GM19023 (cell line): ENCODE measurements around the gene SULT1C4.
"Not testable (repeated sequence)": the region's sequence is repeated elsewhere in the genome, so short reads cannot be mapped to it uniquely, and the experiment has no call there.

Experiments
- ATAC-seq: cut with Tn5 transposase; IDR thresholded peaks from one replicate; pipeline ENCODE4 v1.9.1; 2021; ENCODE audit warnings: mild to moderate bottlenecking, moderate library complexity; ENCODE audit not compliant: unreplicated experiment

SULT1C4 gene

DNA sequence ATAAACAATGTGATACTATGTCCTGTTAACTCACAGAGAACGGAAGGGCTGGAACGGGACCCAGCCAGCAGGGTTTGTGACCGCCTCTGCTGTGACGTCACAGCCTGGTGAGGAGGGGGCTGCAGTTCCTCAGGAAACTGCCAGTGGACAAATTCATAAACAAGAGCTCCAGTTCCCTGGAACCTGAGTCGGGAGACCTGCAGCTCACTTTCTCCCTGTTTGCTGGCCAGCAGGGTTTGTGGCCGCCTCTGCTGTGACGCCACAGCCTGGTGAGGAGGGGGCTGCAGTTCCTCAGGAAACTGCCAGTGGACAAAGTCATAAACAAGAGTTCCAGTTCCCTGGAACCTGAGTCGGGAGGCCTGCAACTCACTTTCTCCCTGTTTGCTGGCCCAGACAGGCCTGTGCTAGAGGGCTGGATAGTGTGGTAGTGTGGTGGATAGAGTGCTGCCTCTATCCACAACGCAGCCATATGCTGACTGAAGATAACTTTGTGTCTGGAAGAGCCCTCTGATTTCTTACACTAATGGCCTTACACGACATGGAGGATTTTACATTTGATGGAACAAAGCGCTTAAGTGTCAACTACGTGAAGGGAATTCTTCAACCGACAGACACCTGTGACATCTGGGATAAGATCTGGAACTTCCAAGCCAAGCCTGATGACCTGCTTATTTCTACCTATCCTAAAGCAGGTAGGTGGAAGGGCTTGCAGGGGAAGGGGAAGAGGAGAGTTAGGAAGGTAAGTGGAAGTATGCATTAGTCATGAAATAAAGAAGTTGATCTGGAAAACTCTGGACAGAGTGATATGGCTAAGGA, at the start of gene SULT1C4:
Gene SULT1C4, plus strand, starts transcription at position 140 of the 816 bp plus-strand sequence. Its CDS starts 384 bp downstream, at position 524.
- no peak for ATAC-seq

- ATAC-seq, result no peak
Observed at GRCh38 chr2:108329771-108330170, 48.0 kb upstream of the SULT1C4 start.

DNA sequence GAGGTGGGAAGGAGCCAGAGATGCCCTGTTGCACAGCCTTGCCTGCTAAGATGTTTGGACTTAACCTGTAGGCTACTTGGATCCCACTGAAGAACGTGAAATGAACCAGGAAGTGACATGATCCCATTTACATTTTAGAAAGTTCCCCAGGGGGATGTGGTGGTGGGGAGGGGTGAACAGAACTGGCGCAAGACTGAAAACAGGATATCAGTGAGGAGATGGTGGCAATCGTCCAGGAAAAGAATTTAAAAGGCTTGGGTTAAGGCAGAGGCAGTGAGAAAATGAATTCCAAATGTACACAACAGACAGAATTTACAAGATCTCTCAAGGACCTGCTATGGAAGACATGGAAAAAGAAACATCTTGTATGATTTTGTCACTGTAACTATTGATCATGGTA, 46.8 kb upstream of the SULT1C4 start:
- no peak for ATAC-seq

- no peak for ATAC-seq
Observed at GRCh38 chr2:108345951-108346350, 31.8 kb upstream of the SULT1C4 start.

DNA sequence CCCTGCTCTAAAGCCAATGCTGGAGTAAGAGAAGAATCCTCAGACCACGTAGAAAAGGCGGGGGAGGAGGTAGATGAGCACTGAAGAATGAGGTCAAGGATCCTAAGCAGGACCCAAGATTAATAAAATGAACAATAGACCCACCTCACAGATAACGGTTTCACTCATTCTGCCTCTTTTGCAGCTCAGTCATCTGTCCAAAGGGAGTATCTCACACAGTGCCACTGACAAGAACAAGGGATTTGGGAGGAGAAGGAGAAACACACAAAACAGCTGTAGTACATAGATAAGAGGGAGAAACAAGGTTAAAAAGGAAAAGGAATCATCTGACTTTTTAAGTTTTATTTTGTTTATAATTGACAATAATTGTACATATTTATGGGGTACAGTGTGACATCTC, 30.9 kb upstream of the SULT1C4 start:
- ATAC-seq, result no peak

DNA sequence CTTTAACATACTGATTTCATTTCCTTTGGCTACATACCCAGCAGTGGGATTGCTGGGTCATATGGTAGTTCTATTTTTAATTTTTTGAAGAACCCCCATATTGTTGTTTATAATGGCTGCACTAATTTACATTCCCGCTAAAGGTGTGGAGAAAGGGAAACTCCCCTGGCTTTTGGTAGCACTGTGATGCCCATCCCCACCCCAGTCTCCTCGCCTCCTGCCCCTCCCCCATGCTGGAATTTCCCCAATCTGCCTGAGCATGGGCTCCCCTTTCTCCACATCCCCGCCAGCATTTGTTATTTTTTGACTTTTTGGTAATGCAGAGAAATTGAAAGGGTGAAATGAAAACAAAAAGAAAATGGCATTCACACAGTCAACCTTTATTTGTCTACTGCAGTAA, 30.0 kb upstream of the SULT1C4 start:
- ATAC-seq, result no peak

DNA sequence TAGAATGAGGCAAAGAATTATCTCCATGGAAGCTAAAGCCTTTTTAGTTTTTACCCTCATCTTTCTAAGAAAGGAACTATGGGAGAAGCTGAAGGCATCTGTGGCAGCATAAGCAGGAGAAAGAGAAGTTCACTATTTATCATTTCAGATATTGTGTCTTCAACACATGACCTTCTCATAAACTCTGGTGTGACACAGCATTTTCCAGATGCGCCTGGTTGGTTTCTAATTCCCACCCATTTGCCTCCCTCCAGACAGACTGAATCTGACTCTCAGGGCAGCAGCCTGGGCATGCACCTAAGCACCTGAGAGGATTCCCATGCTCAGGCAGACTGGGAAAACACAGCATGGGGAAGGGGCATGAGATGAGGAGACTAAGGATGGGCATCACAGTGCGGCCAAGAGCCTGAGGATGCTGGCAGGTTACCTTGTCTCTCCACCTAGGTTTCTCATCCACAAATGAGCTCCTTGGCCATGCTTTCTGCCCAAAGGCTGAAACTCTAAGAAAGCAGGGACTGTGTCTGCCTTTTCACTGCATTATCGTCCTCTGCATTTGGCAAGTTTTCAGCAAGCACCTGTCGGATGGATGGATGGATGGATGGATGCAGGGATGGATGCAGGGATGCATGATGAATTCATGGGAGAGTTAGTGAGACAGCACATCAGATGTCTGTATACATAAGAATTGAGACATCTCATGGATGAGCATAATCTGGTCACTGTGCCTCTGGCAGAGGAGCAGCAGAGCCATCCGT, 28.8 kb upstream of the SULT1C4 start:
- ATAC-seq, result no peak

DNA sequence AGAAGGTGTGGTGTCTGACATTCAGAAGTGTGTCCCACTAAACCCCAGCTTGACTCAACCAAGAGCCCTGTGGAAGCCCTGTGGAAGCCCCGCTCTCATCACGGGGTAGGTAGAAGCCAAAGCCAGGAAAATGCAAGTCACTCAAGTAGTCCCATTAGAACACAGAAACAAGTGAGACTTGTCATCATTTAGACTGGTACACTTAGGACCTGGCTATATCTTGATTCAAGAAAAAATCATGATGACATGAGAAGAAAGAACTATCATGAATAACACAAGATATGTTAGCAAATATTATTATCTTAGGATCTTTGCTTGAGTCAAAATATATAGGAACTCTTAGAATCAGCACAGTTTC, 28.2 kb upstream of the SULT1C4 start:
- no peak for ATAC-seq

GRCh38 chr2:108351889-108352288, 25.9 kb upstream of the SULT1C4 start:
- no peak for ATAC-seq

GRCh38 chr2:108354136-108354535, 23.6 kb upstream of the SULT1C4 start:
- no peak for ATAC-seq

GRCh38 chr2:108355906-108356734, 21.6 kb upstream of the SULT1C4 start:
- no peak for ATAC-seq

DNA sequence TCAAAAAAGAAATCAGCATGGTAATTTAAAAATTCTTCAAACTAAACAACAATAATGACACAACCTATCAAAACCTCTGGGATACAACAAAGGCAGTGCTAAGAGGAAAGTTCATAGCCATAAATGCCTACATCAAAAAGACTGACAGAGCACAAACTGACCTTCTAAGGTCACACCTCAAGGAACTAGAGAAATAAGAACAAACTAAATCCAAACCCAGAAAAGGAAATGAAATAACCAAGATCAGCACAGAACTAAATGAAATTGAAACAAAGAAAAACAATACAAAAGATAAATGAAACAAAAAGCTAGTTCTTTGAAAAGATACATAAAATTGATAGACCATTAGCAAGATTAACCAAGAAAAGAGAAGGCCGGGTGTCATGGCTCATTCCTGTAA, 18.4 kb upstream of the SULT1C4 start:
- not testable (repeated sequence) for ATAC-seq

DNA sequence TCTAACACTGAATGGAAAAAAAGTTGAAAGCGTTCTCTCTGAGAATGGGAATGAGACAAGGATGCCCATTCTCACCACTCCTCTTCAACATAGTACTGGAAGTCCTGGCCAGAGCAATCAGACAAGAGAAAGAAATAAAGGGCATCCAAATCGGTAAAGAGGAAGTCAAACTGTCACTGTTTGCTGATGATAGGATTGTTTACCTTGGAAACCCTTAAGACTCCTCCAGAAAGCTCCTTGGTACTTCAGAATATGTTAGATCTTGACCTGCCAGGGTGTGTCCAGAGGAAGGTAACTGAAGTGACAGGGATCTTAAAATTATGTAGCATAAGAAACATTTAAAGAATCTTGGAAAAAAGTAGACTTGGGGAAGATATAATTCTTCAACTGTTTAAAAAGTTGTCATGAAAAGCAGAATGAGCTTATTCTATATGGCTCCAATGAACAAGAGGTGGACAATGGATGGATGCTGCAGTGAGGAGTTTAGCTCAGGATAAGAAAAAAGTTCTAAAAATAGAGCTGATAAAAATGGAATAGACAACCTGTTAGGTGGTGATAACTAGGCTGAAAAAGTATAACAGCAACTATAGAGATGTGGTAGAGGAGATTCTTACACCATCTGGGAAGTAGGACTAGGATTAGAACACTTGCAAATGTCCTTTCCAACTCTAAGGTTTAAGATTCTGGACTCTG, 16.8 kb upstream of the SULT1C4 start:
- ATAC-seq, result no peak

DNA sequence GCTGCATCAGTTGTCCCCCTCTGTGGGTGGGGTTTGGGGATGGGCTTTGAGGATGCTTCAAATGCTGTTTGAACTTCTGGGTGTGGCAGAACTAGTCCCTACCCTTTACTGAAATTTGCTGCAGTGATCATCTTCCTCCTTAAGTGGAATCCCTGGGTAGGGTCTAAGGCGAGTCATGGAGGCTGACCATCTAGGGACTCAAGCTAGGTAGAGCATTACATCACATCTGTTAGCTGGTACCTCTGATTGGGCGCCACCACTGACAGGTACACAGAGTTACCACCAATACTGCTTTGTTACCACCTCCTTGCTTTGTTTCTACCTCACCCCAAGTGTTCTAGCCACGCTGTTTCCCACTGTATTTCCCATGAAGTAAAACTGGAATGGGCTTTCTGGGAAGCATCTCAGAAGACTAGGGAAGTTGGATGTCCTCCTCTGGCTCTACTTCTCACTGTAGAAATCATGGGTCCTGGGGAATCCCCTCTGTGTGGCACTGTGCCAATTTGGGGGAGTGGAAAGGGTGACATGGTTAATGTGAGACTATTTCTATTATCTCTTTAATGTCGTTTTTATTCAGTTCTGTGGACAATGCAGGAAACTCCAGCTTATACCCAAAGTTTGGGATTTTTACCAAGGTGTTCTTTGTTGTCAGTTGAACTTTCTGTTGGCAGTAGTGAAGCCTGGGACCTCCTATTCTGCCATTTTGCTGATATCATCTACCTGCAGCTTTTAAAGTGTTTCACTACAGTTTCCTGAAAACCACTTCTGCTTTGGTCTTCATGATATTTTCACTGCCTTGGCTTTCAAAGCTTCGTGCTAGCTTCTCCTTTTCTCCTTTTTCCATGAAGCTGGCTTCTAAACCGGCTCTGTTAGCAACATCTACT, 14.5 kb upstream of the SULT1C4 start:
- ATAC-seq, result no peak

DNA sequence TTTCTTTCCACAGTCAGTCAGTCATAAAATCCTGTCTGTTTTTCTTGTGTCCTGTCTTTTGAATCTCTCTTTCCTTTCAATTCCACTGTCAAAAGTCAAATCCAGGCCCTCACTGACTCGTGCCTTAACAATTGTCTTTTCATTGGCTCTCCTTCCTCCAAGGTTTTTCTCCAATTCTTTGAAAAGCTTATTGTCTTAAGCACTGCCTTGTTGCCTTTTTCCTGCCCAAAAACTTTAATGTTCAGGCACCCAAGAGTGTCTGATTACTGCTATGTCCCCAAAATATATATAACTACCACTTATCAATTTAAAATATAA, 13.9 kb upstream of the SULT1C4 start:
- ATAC-seq, result no peak

DNA sequence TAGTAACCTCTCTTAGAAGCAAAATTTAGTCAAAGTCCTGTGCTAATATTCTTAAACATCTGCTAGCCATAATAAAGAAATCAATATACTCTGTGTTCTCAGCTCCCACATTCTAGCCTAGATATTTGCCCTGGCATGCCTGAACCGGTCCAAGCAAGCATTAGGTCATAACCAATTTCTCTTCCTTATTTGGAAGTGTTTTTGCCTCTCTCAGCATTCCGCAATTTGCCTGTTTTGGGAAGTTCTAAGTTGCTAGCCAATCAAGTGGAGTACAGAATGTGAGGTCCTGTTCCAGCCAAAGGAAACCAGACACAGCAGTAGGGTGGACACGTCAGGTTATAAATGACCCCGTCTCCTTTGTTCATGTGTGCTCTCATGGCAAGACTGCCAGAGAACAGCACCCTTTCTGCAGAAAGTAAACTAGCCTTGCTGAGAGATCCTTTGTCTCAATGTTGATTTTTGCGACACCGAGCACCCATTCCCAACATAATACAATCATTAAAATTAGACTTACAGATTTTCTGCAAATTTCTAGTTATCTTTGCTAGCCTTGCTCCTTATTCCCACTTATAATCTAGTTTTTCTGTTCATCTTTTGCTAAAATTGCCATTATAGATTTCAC, 13.0 kb upstream of the SULT1C4 start:
- no peak for ATAC-seq

DNA sequence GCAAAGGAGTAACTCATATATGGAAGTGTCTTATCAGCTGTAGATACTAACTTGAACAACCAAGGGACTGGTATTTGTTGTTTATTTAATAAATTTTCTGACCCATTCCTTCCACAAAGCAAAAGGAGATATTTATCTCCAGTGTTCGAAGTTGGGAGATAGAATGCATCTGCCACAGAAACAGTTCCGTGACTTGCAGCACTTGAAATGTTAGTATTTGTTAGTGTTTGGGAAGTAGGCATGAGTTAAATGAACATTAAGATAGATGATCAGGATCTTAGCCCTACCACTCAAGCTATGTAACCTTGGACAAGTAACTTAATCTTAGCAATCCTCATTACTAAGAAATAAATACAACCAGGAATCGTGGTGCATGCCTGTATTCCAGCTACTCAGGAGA, 12.1 kb upstream of the SULT1C4 start:
- ATAC-seq, result no peak

- ATAC-seq, result no peak
Observed at GRCh38 chr2:108367014-108367413, 10.7 kb upstream of the SULT1C4 start.

DNA sequence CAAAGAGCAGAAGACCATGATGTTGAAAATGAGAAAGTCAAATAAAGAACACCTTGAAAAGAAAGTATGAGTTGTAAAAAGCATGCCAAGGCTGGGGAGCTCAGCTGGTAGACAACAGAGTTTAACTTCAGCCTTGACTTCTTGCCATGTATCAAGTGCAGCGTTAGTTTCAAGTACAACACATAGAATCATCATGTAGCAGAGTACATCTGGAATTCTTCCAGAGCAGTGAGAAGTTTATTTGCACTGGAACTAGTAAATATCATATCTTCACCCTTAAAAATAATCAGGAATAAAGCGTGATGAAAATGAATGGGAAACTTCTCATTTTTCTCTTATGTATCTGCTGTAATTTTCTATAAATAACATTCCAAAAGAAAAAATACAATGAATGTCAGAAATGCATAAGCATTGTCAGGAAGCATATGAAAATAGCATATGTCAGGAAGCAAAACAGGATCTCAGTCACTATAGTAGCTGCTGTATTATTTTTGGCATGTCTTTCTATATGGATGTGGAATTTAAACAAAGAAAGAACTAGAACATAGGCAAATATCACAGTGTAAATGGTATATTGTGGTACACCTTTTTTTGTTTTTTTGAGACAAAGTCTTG, 10.1 kb upstream of the SULT1C4 start:
- no peak for ATAC-seq
